H9 (cell line): ENCODE data around the gene F2RL3. TPM values are rescaled to one million over a fixed set of nuclear protein-coding genes. Genes with fewer than 3 reads are reported as not detected.

Experiments
- DNase-seq: peaks from one replicate; pipeline ENCODE4 v3.0.0-alpha.2; 2017
- H2AFZ ChIP-seq: one replicate; pipeline ENCODE4 v1.6.1; 2013; ENCODE audit warnings: mild to moderate bottlenecking, low read length, control low read depth, moderate library complexity
- H2AK5ac ChIP-seq: 2 replicates; pipeline ENCODE4 v1.6.1; 2013; ENCODE audit warnings: low read length, control low read depth, mixed read lengths; ENCODE audit not compliant: insufficient read length
- H2BK120ac ChIP-seq: one replicate; pipeline ENCODE4 v1.6.1; 2013; ENCODE audit warnings: low read depth, mild to moderate bottlenecking, low read length, control low read depth, inconsistent platforms; ENCODE audit not compliant: poor library complexity, severe bottlenecking
- H2BK12ac ChIP-seq: 2 replicates; pipeline ENCODE4 v1.6.1; 2013; ENCODE audit warnings: low read length, control low read depth, mixed read lengths, low read depth; ENCODE audit not compliant: insufficient read length
- H2BK15ac ChIP-seq: 2 replicates; pipeline ENCODE4 v1.6.1; 2013; ENCODE audit warnings: low read depth, low read length, control low read depth
- H2BK20ac ChIP-seq: one replicate; pipeline ENCODE4 v1.6.1; 2013; ENCODE audit warnings: low read depth, mild to moderate bottlenecking, low read length, control low read depth, inconsistent platforms; ENCODE audit not compliant: poor library complexity, severe bottlenecking
- H2BK5ac ChIP-seq: 2 replicates; pipeline ENCODE4 v1.6.1; 2013; ENCODE audit warnings: low read length, control low read depth, mixed read lengths; ENCODE audit not compliant: insufficient read length
- H3K14ac ChIP-seq: 2 replicates; pipeline ENCODE4 v1.6.1; 2013; ENCODE audit warnings: low read length, control low read depth; ENCODE audit not compliant: insufficient read depth
- H3K18ac ChIP-seq: 2 replicates; pipeline ENCODE4 v1.6.1; 2013; ENCODE audit warnings: low read depth, mild to moderate bottlenecking, mixed read lengths, low read length, control low read depth; ENCODE audit not compliant: insufficient read length
- H3K23ac ChIP-seq: 2 replicates; pipeline ENCODE4 v1.6.1; 2013; ENCODE audit warnings: low read length, control low read depth, mixed read lengths, low read depth; ENCODE audit not compliant: insufficient read length
- H3K23me2 ChIP-seq: 2 replicates; pipeline ENCODE4 v1.6.1; 2013; ENCODE audit warnings: low read depth, mild to moderate bottlenecking, mixed read lengths, low read length, control low read depth; ENCODE audit not compliant: insufficient read length, poor library complexity, severe bottlenecking
- H3K27ac ChIP-seq: 2 replicates; pipeline ENCODE4 v1.5.1; 2013; ENCODE audit warnings: low read length, control low read depth, mixed read lengths, low read depth; ENCODE audit not compliant: insufficient read length
- H3K27me3 ChIP-seq: 2 replicates; pipeline ENCODE4 v1.6.1; 2013; ENCODE audit warnings: low read length, control low read depth, inconsistent platforms; ENCODE audit not compliant: insufficient read depth
- H3K4ac ChIP-seq: 2 replicates; pipeline ENCODE4 v1.6.1; 2013; ENCODE audit warnings: low read depth, mild to moderate bottlenecking, control low read depth, inconsistent platforms, low read length, moderate library complexity
- H3K4me1 ChIP-seq: 2 replicates; pipeline ENCODE4 v1.6.1; 2013; ENCODE audit warnings: low read length, control low read depth, inconsistent platforms; ENCODE audit not compliant: insufficient read depth
- H3K4me2 ChIP-seq: 2 replicates; pipeline ENCODE4 v1.6.1; 2013; ENCODE audit warnings: low read length, control low read depth, mixed read lengths; ENCODE audit not compliant: insufficient read length, insufficient read depth
- H3K56ac ChIP-seq: 2 replicates; pipeline ENCODE4 v1.6.1; 2013; ENCODE audit warnings: low read depth, mild to moderate bottlenecking, mixed read lengths, low read length, control low read depth; ENCODE audit not compliant: insufficient read length
- H3K79me1 ChIP-seq: 2 replicates; pipeline ENCODE4 v1.6.1; 2013; ENCODE audit warnings: low read depth, mild to moderate bottlenecking, moderate library complexity, low read length, control low read depth, inconsistent platforms; ENCODE audit not compliant: insufficient read depth, poor library complexity, severe bottlenecking
- H3K79me2 ChIP-seq: 2 replicates; pipeline ENCODE4 v1.6.1; 2013; ENCODE audit warnings: low read length, control low read depth, inconsistent platforms; ENCODE audit not compliant: insufficient read depth
- H3K9ac ChIP-seq: 2 replicates; pipeline ENCODE4 v1.6.1; 2013; ENCODE audit warnings: low read length, control low read depth, mixed read lengths; ENCODE audit not compliant: insufficient read length; ENCODE audit errors: extremely low read depth
- H3K9me3 ChIP-seq: one replicate; pipeline ENCODE4 v1.6.1; 2013; ENCODE audit warnings: low read depth, low read length, inconsistent platforms; ENCODE audit not compliant: control insufficient read depth
- H3T11ph ChIP-seq: one replicate; pipeline ENCODE4 v1.6.1; 2013; ENCODE audit warnings: mild to moderate bottlenecking, low read length, control low read depth, inconsistent platforms
- H4K20me1 ChIP-seq: one replicate; pipeline ENCODE4 v1.6.1; 2013; ENCODE audit not compliant: control insufficient read depth, insufficient read length, insufficient read depth
- H4K5ac ChIP-seq: 2 replicates; pipeline ENCODE4 v1.6.1; 2013; ENCODE audit warnings: low read depth, mild to moderate bottlenecking, mixed read lengths, low read length, control low read depth; ENCODE audit not compliant: insufficient read length
- H4K8ac ChIP-seq: replicated peaks from 2 replicates; pipeline ENCODE4 v1.6.1; 2013; ENCODE audit warnings: low read length, control low read depth, mixed read lengths, low read depth; ENCODE audit not compliant: insufficient read length
- H4K91ac ChIP-seq: 2 replicates; pipeline ENCODE4 v1.6.1; 2013; ENCODE audit warnings: low read depth, mild to moderate bottlenecking, moderate library complexity, mixed read lengths, low read length, control low read depth; ENCODE audit not compliant: insufficient read length
- H3K27ac Mint-ChIP-seq, 3 experiments: 2 replicates in 2 of 3; 3 replicates in 1 of 3; pipeline ENCODE4 v1.8.0; 2020 to 2021; ENCODE audit warnings: mixed read lengths in 3 of 3, mild to moderate bottlenecking in 1 of 3, moderate library complexity in 1 of 3
- H3K27me3 Mint-ChIP-seq: 2 replicates; pipeline ENCODE4 v1.8.0; 2021; ENCODE audit warnings: low read depth, mild to moderate bottlenecking, moderate library complexity, mixed read lengths
- H3K36me3 Mint-ChIP-seq, 3 experiments: 2 replicates in 2 of 3; 3 replicates in 1 of 3; pipeline ENCODE4 v1.8.0; 2020 to 2021; ENCODE audit warnings: low read depth in 3 of 3, mixed read lengths in 3 of 3; ENCODE audit not compliant: insufficient read depth in 1 of 3
- H3K4me1 Mint-ChIP-seq, 2 experiments: 2 replicates each; pipeline ENCODE4 v1.8.0; 2020; ENCODE audit warnings: mixed read lengths in 2 of 2
- H3K4me3 Mint-ChIP-seq, 2 experiments: 2 replicates in 1 of 2; 3 replicates in 1 of 2; pipeline ENCODE4 v1.8.0; 2020 to 2021; ENCODE audit warnings: mild to moderate bottlenecking in 2 of 2, mixed read lengths in 2 of 2, moderate library complexity in 1 of 2
- H3K9me3 Mint-ChIP-seq, 2 experiments: 2 replicates in 1 of 2; 3 replicates in 1 of 2; pipeline ENCODE4 v1.8.0; 2020; ENCODE audit warnings: mild to moderate bottlenecking in 2 of 2, mixed read lengths in 2 of 2, moderate library complexity in 1 of 2
- CTCF ChIP-seq: fragments of 200-600 bp; sonication (generic); conservative IDR thresholded peaks from 3 replicates; pipeline ENCODE4 v1.8.0; 2021; ENCODE audit warnings: antibody characterized with exemption, mild to moderate bottlenecking
- WGBS: extraction: QIAGEN DNeasy Blood & Tissue Kit; methylation state at CpG from one replicate; pipeline ENCODE4 v1.1.7; 2013; ENCODE audit warnings: missing lambda C conversion rate, low lambda C conversion rate, mixed read lengths; ENCODE audit not compliant: insufficient read length; ENCODE audit errors: extremely low coverage; 5-methylcytosine and 5-hydroxymethylcytosine counted together
- total RNA-seq: library from RNA; stranded (reverse); gene quantifications from 2 replicates; pipeline ENCODE4 v1.2.1, GENCODE V29; 2021

Gene F2RL3
- total RNA-seq, 1 experiment from 2014 or later = not detected

GRCh38 chr19:16847430-16847829, 41.4 kb upstream of the F2RL3 start:
- Histone ChIP-seq H3K27me3 (no peaks in the 10 kb centered on the region), H3K23me2 (no peaks in the 10 kb centered on the region), H4K5ac (no peak overlapping the region), H4K8ac (no peak overlapping the region), H3K23ac (no peak overlapping the region), H4K91ac (no peak overlapping the region), H3T11ph (no peak overlapping the region), H3K4me1 (no peaks in the 10 kb centered on the region), H3K14ac (no peak overlapping the region), H2BK20ac (no peak overlapping the region), H3K18ac (no peak overlapping the region), H2BK15ac (no peak overlapping the region), H3K4me2 (no peak overlapping the region), H3K4ac (no peak overlapping the region), H3K79me1 (peaks cover 3% of the 10 kb centered on the region), H2AFZ (no peak overlapping the region), H2BK12ac (no peak overlapping the region), H2BK120ac (no peak overlapping the region), H2AK5ac (no peak overlapping the region), H3K27ac (no peak overlapping the region), H3K56ac (no peak overlapping the region), H3K79me2 (no peaks in the 10 kb centered on the region), H2BK5ac (no peak overlapping the region), H4K20me1 (no peaks in the 10 kb centered on the region), H3K9ac (no peak overlapping the region), H3K9me3 (no peaks in the 10 kb centered on the region)
- H3K9me3 Mint-ChIP-seq = no peaks in the 10 kb centered on the region
- H3K36me3 Mint-ChIP-seq = peaks cover 55 to 91% (median 86%) of the 10 kb centered on the region in 3 experiments; a peak in 6 of 7 replicates
- H3K27ac Mint-ChIP-seq = peak overlapping the region in 1 of 3 experiments; percentile 59; a peak in 1 of 7 replicates
- H3K4me1 Mint-ChIP-seq = peaks cover 4 to 10% of the 10 kb centered on the region in 2 experiments
- H3K27me3 Mint-ChIP-seq = no peaks in the 10 kb centered on the region
- TF ChIP-seq CTCF = no peak
- DNase-seq = no peak
- H3K4me3 Mint-ChIP-seq = no peak overlapping the region
- WGBS = no CpG with 5 or more reads among the region's 6 CpGs
